Measurements from ENCODE around the gene BRF1.

Gene BRF1

DNA sequence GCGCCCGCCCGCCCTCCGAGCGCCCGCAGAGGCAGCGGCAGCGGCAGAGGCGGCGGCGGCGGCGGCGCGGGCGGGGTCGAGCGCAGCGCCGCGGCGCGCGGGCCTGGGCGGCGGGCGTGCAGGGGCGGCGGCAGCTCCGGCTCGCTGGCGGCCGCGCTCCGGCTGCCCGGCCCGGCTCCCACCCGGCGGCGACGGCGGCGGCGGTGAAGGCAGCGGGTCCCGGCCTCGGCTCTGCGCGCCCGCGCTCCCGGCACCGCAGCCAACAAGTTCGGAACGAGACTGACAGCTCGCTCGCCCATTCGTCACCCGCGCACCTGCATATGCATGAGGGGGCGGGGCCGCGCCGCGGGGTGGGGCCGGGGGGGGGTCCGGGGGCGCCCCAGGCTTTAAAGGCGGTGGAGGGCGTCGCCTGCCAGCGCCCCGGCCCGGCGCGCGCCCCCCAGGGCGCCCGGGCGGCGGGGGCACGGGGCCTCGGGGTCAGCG lies 132.3 kb downstream of the BRF1 start, which contains the start of gene JAG2:
Gene JAG2 (minus strand): TSS at position 281 of the 483 bp plus-strand sequence. CDS start 356 bp downstream, outside the sequence.
- no peak for DNase-seq

GRCh38 chr14:105168093-105168420 lies 132.7 kb downstream of the BRF1 start:
- no peak for DNase-seq

GRCh38 chr14:105167303-105168092 lies 133.3 kb downstream of the BRF1 start:
- DNase-seq: no peak

DNA sequence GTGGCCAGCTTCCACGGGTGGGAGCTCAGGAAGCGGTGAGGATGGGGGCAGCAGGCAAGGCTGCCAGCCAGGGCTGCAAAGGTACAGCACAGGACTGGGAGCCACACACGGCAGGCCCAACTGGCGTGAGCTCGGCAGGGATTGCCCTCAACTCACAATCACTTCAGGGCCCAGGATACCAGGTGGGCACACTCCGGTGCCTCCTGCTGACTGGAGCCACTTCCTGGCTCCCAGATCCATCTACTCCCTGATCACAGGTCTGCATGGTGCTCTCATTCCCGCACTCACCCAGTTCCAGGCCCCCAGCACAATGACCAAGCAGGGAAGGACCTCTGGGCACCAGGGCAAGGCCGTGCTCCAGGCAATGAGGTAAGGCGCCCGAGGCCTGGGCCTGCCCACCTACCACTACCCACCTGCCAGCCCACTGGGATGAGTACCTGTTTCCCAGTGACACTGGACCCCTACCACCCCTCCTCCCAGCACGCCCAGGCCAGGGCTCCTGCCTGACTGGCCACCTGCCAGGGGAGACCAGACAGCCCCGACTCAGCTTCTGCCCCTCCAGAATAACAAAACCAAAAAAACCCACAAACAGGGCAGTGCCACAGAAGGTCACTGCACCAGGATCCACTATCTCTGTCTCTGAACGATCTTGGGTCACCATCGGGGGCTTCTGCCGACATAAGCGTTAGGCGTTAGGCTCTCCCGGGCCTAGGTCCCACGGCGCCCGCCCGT lies 134.1 kb downstream of the BRF1 start:
- no peak for DNase-seq

GRCh38 chr14:105165761-105166485 lies 134.9 kb downstream of the BRF1 start:
- no peak for DNase-seq

GRCh38 chr14:105165134-105165704 lies 135.6 kb downstream of the BRF1 start:
- no peak for DNase-seq

DNA sequence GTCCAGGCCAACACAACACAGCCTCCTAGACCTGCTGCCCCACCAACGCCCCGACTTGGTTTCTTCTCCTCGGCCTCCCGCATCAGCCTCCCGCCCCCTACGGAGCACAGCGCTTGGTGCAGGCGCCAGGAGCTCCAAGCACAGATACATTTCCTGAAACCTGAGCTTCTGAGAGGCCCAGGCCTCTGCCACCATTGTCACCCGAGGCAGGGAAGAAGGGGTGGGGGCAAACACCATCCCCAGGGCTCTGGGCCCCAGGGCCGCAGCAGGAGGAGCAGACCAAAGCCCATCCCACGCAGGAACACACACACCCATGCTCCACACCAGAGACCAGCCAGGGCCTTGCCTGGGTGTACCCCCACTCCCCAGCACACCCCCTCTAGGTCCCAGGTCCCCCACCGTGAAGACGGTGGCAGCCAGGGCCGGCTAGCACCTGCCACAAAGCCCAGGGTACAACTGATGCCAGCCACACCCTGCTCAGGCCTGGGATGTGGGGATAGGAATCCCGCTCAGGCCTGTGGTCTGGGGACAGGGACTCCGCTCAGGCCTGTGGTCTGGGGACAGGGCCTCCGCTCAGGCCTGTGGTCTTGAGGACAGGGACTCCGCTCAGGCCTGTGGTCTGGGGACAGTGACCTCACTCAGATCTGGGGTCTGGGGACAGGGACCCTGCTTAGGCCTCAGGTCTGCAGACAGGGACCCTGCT lies 137.6 kb downstream of the BRF1 start:
- DNase-seq: no peak

GRCh38 chr14:105162669-105162979 lies 138.2 kb downstream of the BRF1 start:
- no peak for DNase-seq

GRCh38 chr14:105161964-105162668 lies 138.7 kb downstream of the BRF1 start:
- DNase-seq: no peak

GRCh38 chr14:105161309-105161708 lies 139.5 kb downstream of the BRF1 start:
- DNase-seq: no peak

GRCh38 chr14:105160776-105161175 lies 140.0 kb downstream of the BRF1 start:
- no peak for DNase-seq

DNA sequence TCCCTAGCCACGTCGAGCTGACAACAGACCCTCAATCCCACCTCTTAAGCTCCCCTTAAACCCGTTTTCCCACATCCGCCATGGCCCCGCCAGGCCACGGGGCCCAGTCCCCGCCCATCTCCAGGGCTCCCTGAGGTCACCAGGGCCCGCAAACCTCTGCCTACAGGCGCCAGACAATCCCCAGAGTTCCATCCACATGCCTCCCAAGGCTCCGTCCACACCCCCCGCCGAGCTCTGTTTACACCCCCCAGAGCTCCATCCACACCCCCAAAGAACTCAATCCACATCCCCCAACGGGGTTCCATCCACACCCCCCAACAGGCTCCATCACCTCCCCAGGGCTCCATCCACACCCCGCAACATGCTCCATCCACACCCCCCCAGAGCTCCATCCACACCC lies 141.5 kb downstream of the BRF1 start:
- no peak for DNase-seq

All from T1000 (cell line).